ENCODE data around the gene MPRIP.
A peak's percentile ranks its signal among the peaks of the same experiment; 100 is the strongest.

MPRIP gene

DNA sequence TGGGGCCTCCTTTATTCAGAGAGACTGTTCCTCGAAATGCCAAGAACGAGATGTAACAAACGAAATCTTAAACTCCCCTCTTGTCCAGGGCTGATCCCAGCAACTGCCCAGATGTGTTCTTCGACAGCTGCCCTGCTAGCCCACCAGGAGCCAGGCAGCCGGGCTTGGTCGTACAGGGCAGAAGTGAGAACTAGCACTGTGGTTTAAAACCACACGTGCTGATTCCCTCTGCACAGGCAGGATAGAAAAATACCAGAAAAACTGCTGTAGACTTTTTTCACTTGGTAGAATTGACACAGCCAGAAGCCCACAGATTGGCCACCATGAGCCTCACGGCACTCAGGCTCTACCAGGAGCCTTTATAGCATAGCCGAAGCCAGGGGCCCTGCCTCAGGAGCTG lies 130.7 kb downstream of the MPRIP start:
- H3K4me1 ChIP-seq: peaks cover 94% of the 10 kb centered on the region
- peak overlapping the region; percentile 84 for H3K4me2 ChIP-seq
- H3K27me3 ChIP-seq: no peaks in the 10 kb centered on the region
- no peak for TF ChIP-seq Cebpa-rat (IDR thresholded peaks at IDR 0.05)
- no peak overlapping the region for H3K4me3 ChIP-seq
- no peaks in the 10 kb centered on the region for H3K9me3 ChIP-seq
- H3K9ac ChIP-seq: peak overlapping the region; percentile 31; the same call in 1 of the 2 replicates
- H3K27ac ChIP-seq: peak overlapping the region; percentile 49
- H3K36me3 ChIP-seq: peaks cover 93% of the 10 kb centered on the region
- peaks cover 99% of the 10 kb centered on the region for H4K20me1 ChIP-seq

DNA sequence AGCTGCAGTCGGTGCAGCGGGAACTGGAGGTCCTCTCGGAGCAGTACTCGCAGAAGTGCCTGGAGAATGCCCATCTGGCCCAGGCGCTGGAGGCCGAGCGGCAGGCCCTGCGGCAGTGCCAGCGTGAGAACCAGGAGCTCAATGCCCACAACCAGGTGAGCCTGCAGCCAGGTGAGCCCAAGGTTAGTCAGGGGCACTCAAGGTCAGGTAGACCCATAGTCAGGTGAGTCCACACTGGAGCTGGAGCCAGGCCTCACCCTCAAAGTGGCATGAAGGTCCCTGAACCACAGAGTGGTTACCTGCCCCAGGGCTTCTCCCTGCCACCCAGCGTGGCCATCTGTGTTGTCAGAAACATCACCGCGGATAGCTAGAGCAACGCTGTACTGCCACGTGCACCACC lies 131.7 kb downstream of the MPRIP start:
- no peak overlapping the region for H3K4me3 ChIP-seq
- H4K20me1 ChIP-seq: peaks cover 90% of the 10 kb centered on the region
- no peaks in the 10 kb centered on the region for H3K27me3 ChIP-seq
- H3K36me3 ChIP-seq: peaks cover 93% of the 10 kb centered on the region
- H3K9ac ChIP-seq: peak overlapping the region; percentile 31; the same call in 1 of the 2 replicates
- H3K4me2 ChIP-seq: peak overlapping the region; percentile 84
- peaks cover 100% of the 10 kb centered on the region for H3K4me1 ChIP-seq
- no peaks in the 10 kb centered on the region for H3K9me3 ChIP-seq
- H3K27ac ChIP-seq: peak overlapping the region; percentile 49; the same call in 1 of the 2 replicates
- TF ChIP-seq Cebpa-rat (IDR thresholded peaks at IDR 0.05): no peak

DNA sequence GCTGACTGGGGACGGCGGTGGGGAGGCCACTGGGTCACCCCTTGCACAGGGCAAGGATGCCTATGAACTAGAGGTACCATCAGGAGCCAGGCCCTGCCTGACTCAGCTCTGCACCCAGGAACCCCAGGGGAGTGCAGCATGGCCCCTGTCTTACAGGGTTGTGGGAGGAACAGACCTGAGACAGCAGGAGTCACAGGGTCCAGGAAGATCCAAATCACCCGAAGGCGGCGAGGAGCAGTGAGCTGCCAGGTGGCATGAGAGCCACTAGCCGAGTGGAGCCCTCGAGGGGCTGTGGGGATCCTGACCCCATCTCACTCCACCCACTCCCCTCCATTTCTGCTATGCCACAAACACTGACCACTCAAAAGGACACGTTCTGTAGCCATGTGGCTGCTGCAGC lies 133.1 kb downstream of the MPRIP start:
- H4K20me1 ChIP-seq: peaks cover 84% of the 10 kb centered on the region
- peak overlapping the region; percentile 60 for H3K27ac ChIP-seq
- H3K4me2 ChIP-seq: peak overlapping the region; percentile 84
- no peak for TF ChIP-seq Cebpa-rat (IDR thresholded peaks at IDR 0.05)
- H3K36me3 ChIP-seq: peaks cover 93% of the 10 kb centered on the region
- H3K9me3 ChIP-seq: no peaks in the 10 kb centered on the region
- H3K4me3 ChIP-seq: peak overlapping the region; percentile 5; the same call in 1 of the 2 replicates
- peaks cover 100% of the 10 kb centered on the region for H3K4me1 ChIP-seq
- H3K27me3 ChIP-seq: no peaks in the 10 kb centered on the region
- peak overlapping the region; percentile 9; the same call in 1 of the 2 replicates for H3K9ac ChIP-seq

DNA sequence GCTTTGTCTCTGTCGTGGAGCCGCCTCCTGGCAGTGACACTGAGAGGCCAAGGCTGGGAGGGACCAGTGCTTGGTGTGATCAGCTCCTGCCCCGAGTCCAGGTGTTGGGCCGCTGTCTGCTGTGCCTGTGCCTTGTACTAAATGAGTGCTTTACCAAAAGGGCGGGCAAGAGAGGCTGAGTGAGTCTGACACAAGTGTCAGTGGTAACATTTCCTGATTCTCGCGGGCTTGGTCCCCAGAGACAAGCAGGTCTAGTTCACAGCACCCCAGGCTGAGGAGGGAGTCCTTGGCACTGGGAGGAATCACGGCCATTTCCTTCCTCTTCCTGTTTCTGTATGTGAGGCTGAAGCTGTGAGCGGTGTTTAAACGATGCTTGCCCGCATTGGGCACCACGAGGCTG lies 133.7 kb downstream of the MPRIP start:
- peak overlapping the region; percentile 60; the same call in 1 of the 2 replicates for H3K27ac ChIP-seq
- H3K4me1 ChIP-seq: peaks cover 100% of the 10 kb centered on the region
- H3K9ac ChIP-seq: peak overlapping the region; percentile 9; the same call in 1 of the 2 replicates
- TF ChIP-seq Cebpa-rat (IDR thresholded peaks at IDR 0.05): no peak
- H4K20me1 ChIP-seq: peaks cover 84% of the 10 kb centered on the region
- H3K36me3 ChIP-seq: peaks cover 93% of the 10 kb centered on the region
- no peaks in the 10 kb centered on the region for H3K27me3 ChIP-seq
- no peaks in the 10 kb centered on the region for H3K9me3 ChIP-seq
- H3K4me2 ChIP-seq: peak overlapping the region; percentile 84
- peak overlapping the region; percentile 25; the same call in 1 of the 2 replicates for H3K4me3 ChIP-seq

DNA sequence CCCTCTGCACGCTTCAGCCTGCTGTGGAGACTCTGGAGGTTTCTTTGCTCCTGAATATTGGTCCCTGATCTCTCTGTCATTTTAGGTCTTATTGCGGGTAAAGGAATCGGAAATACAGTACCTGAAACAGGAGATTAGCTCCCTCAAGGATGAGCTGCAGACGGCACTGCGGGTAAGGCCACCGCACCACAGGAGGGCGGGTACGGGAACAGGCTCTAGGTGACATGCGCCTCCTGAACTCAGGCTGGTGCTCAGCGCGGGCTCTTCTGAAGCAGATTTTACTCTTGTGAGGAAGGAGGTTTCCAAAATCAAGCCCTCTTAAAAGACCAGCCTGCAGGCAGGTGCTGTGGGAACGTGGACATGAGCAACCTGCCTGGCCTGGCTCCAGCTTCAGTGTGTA lies 134.1 kb downstream of the MPRIP start:
- Histone ChIP-seq H3K27ac (peak overlapping the region; percentile 50; the same call in 1 of the 2 replicates), H3K4me1 (peaks cover 100% of the 10 kb centered on the region), H3K4me3 (peak overlapping the region; percentile 25; the same call in 1 of the 2 replicates), H4K20me1 (peaks cover 84% of the 10 kb centered on the region), H3K9ac (peak overlapping the region; percentile 44; the same call in 1 of the 2 replicates), H3K36me3 (peaks cover 92% of the 10 kb centered on the region), H3K27me3 (no peaks in the 10 kb centered on the region), H3K9me3 (no peaks in the 10 kb centered on the region), H3K4me2 (peak overlapping the region; percentile 84)
- TF ChIP-seq Cebpa-rat (IDR thresholded peaks at IDR 0.05): no peak

DNA sequence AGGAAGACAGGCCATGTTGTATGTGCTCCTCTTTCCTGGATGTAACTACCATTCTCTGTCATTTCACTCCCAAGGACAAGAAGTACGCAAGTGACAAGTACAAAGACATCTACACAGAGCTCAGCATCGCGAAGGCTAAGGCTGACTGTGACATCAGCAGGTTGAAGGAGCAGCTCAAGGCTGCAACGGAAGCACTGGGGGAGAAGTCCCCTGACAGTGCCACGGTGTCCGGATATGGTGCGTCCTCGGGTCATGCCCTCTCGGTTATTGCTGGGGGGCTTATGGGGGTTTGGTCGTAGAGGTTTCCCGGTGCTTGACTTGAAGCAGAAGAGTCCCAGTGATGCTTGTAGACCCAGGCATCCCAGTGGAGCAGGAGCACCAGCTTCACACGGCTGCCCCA lies 134.9 kb downstream of the MPRIP start:
- no peak for TF ChIP-seq Cebpa-rat (IDR thresholded peaks at IDR 0.05)
- Histone ChIP-seq H3K4me3 (peak overlapping the region; percentile 25; the same call in 1 of the 2 replicates), H3K9ac (peak overlapping the region; percentile 44; the same call in 1 of the 2 replicates), H3K27ac (peak overlapping the region; percentile 50; the same call in 1 of the 2 replicates), H3K4me2 (peak overlapping the region; percentile 84), H3K36me3 (peaks cover 84% of the 10 kb centered on the region), H4K20me1 (peaks cover 84% of the 10 kb centered on the region), H3K4me1 (peaks cover 100% of the 10 kb centered on the region), H3K9me3 (no peaks in the 10 kb centered on the region), H3K27me3 (no peaks in the 10 kb centered on the region)

DNA sequence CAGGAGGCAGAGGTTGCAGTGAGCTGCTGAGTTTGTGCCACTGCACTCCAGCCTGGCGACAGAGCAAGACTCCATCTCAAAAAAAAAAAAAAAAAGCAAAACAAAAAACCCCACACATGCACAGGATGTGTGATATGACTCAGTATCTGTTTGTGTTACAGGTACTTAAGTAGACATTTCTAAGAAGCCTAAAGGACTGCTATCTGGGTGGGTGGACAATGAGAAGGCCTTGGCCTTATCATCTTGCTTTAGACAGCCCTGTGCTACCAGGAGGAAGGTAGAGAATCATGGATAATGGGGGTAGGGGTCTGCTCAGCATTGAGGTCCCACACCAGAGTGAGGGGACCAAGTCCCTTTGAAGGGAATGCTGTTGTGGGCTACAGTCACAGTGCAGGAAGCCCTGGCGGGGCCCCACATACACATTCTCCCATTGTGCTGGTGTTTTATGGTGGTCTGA lies 137.1 kb downstream of the MPRIP start:
- Histone ChIP-seq H3K27ac (no peak overlapping the region), H3K4me2 (peak overlapping the region; percentile 95), H3K4me3 (no peak overlapping the region), H3K9me3 (no peaks in the 10 kb centered on the region), H4K20me1 (peaks cover 76% of the 10 kb centered on the region), H3K9ac (no peak overlapping the region), H3K4me1 (peaks cover 100% of the 10 kb centered on the region), H3K36me3 (peaks cover 72% of the 10 kb centered on the region), H3K27me3 (no peaks in the 10 kb centered on the region)
- no peak for TF ChIP-seq Cebpa-rat (IDR thresholded peaks at IDR 0.05)

DNA sequence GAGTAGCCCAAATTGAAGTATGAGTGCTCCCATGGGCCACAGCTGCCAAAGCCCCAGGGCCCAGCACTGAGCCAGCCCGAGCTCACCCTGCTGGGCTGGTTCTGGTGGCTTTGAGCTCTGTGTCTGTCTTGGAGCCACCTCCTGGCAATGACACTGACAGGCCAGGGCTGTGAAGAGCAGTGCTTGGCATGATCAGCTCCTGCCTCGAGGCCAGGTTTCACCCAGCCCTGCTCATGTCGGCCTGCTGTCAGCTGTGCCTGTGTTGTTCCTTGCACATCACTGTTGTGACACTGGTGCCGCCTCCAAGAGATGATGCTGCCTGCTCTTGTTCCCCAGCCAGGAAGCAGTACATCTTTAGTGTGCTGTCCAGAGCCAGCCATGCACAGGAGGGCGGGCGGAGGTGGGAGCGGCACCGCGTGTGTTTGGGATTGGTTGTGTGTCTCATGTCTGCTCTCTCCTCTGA lies 137.9 kb downstream of the MPRIP start:
- Histone ChIP-seq H3K4me1 (peaks cover 100% of the 10 kb centered on the region), H3K27ac (no peak overlapping the region), H3K4me3 (no peak overlapping the region), H3K4me2 (peak overlapping the region; percentile 95), H3K9me3 (no peaks in the 10 kb centered on the region), H3K27me3 (no peaks in the 10 kb centered on the region), H4K20me1 (peaks cover 69% of the 10 kb centered on the region), H3K9ac (no peak overlapping the region), H3K36me3 (peaks cover 67% of the 10 kb centered on the region)
- no peak for TF ChIP-seq Cebpa-rat (IDR thresholded peaks at IDR 0.05)

DNA sequence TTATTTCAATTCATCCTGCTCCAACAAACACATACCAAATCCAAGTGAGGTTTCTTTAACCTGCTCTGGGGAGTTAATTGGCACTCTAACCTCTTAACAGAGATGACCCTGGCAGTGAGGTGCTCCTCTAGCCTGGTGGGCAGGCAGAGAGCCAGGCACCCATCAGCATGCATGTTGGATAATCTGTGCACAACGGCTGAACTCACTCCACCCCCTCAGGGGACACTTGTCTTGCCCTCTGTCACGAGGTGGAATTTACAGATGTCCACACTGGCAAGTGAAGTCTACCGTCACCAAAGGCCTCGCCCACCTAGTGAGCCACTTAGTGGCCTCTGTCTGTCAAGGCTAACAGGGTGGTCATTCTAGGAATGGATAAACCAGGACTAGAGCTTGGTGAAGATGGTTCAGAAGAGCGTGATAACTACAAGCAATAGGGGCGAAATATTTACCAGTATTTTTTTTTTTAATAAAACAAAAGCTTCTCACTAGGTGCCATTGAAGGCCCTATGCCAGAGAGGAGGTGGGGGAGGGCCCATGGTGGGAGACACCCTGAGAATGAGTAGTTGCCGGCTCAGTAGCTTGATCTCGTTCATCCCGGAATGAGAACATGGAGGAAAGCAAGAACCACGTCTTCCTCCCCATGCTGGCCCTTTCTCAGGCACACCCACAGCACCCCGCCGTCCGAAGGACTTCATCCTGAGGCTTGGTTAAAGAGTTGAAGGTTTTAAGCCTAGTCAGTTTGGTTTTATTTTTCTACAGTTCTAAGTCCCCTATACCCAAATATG lies 138.7 kb downstream of the MPRIP start:
- Histone ChIP-seq H3K27ac (no peak overlapping the region), H3K9me3 (no peaks in the 10 kb centered on the region), H3K27me3 (no peaks in the 10 kb centered on the region), H4K20me1 (peaks cover 61% of the 10 kb centered on the region), H3K4me1 (peaks cover 100% of the 10 kb centered on the region), H3K4me3 (no peak overlapping the region), H3K9ac (no peak overlapping the region), H3K4me2 (peak overlapping the region; percentile 95), H3K36me3 (peaks cover 62% of the 10 kb centered on the region)
- TF ChIP-seq Cebpa-rat (IDR thresholded peaks at IDR 0.05): no peak

Measured in BLaER1 (cell line).